ENCODE measurements around the gene PDE7B. TPM values are rescaled to one million over a fixed set of nuclear protein-coding genes. Genes with fewer than 3 reads are reported as not detected.

PDE7B gene
- total and polyA plus RNA-seq, 4 donors = 0.26 to 3.7 (median 1.8) TPM

DNA sequence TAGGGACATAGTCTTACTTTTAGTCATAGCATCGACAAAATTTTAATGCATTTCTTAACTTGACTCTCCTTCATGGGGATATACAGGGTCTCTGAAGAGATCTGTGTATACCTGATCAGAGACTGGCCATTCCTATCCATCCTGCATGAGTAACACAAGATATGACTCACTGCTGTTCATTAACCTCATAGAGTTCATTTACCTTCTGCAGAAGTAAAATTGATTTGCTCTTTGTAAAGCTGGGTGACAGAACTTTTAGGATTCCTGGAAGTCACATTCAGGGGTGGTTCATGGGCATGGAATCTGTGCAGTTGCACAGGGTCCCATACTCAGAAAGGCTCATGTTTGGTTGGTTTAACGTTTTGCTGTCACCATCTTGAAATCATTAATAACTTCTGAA lies 53.2 kb downstream of the PDE7B start:
- Histone ChIP-seq H3K27ac (ENCODE audit: low read depth in 1 of 2, low read length in 1 of 2) (no peak overlapping the region), H3K9ac (ENCODE audit: insufficient read depth in 1 of 2, low read length in 2 of 2) (no peak overlapping the region), H3K27me3 (ENCODE audit: control insufficient read depth in 3 of 3, insufficient read depth in 3 of 3, low read length in 2 of 3) (no peaks in the 10 kb centered on the region), H3K36me3 (ENCODE audit: control insufficient read depth in 4 of 4, insufficient read depth in 4 of 4, low read length in 4 of 4) (no peaks in the 10 kb centered on the region), H3K4me3 (no peak overlapping the region), H3K4me1 (ENCODE audit: control insufficient read depth in 5 of 5, insufficient read depth in 5 of 5, low read length in 5 of 5) (peaks cover 0 to 20% (median 8%) of the 10 kb centered on the region in 5 donors), H3K9me3 (ENCODE audit: control insufficient read depth in 4 of 4, insufficient read depth in 3 of 4, low read length in 3 of 4) (no peaks in the 10 kb centered on the region)
- DNase-seq (no peak), ATAC-seq (ENCODE audit: insufficient read depth, low FRiP score) (no peak)
- WGBS, 2 donors = 78 to 90% methylated on average over 2 of the region's 2 CpGs
- TF ChIP-seq, protein P1, sequence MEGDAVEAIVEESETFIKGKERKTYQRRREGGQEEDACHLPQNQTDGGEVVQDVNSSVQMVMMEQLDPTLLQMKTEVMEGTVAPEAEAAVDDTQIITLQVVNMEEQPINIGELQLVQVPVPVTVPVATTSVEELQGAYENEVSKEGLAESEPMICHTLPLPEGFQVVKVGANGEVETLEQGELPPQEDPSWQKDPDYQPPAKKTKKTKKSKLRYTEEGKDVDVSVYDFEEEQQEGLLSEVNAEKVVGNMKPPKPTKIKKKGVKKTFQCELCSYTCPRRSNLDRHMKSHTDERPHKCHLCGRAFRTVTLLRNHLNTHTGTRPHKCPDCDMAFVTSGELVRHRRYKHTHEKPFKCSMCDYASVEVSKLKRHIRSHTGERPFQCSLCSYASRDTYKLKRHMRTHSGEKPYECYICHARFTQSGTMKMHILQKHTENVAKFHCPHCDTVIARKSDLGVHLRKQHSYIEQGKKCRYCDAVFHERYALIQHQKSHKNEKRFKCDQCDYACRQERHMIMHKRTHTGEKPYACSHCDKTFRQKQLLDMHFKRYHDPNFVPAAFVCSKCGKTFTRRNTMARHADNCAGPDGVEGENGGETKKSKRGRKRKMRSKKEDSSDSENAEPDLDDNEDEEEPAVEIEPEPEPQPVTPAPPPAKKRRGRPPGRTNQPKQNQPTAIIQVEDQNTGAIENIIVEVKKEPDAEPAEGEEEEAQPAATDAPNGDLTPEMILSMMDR (IDR thresholded peaks at IDR 0.05; ENCODE audit: control extremely low read depth, extremely low read depth) = no peak

DNA sequence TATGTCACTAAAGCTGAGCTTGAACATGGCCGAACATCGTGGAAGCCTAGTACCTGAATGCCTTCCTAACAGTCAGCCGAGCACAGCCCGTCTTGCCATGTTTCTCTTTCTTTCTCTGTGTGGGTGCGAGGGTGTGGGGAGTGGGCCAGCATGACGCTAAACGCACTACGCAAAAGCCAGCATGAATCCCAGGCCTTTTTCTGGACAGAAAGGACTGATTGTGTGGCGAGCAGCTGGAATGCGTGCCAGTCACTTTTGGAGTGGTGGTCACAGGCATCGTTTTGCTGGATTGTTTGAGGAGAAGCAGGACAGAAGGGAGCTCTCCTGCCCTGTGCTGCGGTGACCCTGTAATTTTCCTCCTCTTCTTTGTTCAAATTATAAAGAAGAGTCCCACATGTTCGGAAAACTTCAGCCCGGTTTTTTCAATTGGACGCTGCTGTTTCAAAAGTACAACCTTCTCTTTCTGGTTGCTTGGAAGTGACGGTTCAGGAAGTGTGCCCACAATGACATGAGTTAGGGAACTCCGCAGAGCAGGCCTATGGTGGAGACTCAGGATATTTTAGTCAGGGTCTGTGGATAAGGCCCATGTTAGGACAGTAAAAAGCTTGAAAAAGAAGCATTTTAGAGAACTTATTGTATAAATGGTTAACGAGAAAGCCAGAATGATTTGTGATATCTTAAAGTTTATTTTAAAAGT lies 54.3 kb downstream of the PDE7B start:
- ATAC-seq (ENCODE audit: insufficient read depth, low FRiP score) (no peak), DNase-seq (peak in 2 of 3 donors; percentile 20 to 38)
- peaks cover 0 to 20% (median 8%) of the 10 kb centered on the region in 5 donors for H3K4me1 ChIP-seq (ENCODE audit: control insufficient read depth in 5 of 5, insufficient read depth in 5 of 5, low read length in 5 of 5)
- H3K27me3 ChIP-seq (ENCODE audit: control insufficient read depth in 3 of 3, insufficient read depth in 3 of 3, low read length in 2 of 3) = no peaks in the 10 kb centered on the region
- no peak overlapping the region for H3K4me3 ChIP-seq
- H3K36me3 ChIP-seq (ENCODE audit: control insufficient read depth in 4 of 4, insufficient read depth in 4 of 4, low read length in 4 of 4) = no peaks in the 10 kb centered on the region
- no peak overlapping the region for H3K27ac ChIP-seq (ENCODE audit: low read depth in 1 of 2, low read length in 1 of 2)
- TF ChIP-seq, protein P1 (IDR thresholded peaks at IDR 0.05; ENCODE audit: control extremely low read depth, extremely low read depth) = no peak
- 89 to 93% methylated on average over 18 of the region's 18 CpGs for WGBS, 2 donors
- H3K9me3 ChIP-seq (ENCODE audit: control insufficient read depth in 4 of 4, insufficient read depth in 3 of 4, low read length in 3 of 4) = no peaks in the 10 kb centered on the region
- no peak overlapping the region for H3K9ac ChIP-seq (ENCODE audit: insufficient read depth in 1 of 2, low read length in 2 of 2)

DNA sequence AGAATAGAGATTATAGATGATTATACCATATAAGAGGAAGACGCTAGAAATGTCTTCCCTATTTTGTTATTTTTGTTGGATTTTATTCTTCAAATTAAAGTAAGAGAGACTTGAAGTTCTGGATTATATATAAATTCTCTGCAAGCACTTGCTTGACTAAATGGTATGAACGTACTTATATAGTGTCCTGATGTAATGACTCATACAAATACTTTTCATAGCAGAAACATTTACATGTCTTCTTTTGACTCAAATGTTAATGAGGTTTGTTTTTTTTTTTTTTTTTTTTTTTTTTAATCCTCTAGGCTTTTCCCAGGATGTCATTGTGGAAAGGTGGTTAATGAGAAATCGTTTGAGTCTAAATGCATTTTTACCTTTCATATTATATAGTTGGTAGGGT lies 55.0 kb downstream of the PDE7B start:
- no peaks in the 10 kb centered on the region for H3K9me3 ChIP-seq (ENCODE audit: control insufficient read depth in 4 of 4, insufficient read depth in 3 of 4, low read length in 3 of 4)
- no peak overlapping the region for H3K27ac ChIP-seq (ENCODE audit: low read depth in 1 of 2, low read length in 1 of 2)
- TF ChIP-seq, protein P1 (IDR thresholded peaks at IDR 0.05; ENCODE audit: control extremely low read depth, extremely low read depth) = no peak
- peaks cover 0 to 18% (median 6%) of the 10 kb centered on the region in 5 donors for H3K4me1 ChIP-seq (ENCODE audit: control insufficient read depth in 5 of 5, insufficient read depth in 5 of 5, low read length in 5 of 5)
- no peak for DNase-seq
- no peaks in the 10 kb centered on the region for H3K36me3 ChIP-seq (ENCODE audit: control insufficient read depth in 4 of 4, insufficient read depth in 4 of 4, low read length in 4 of 4)
- WGBS, 2 donors = 90 to 92% methylated on average over 3 of the region's 3 CpGs
- H3K27me3 ChIP-seq (ENCODE audit: control insufficient read depth in 3 of 3, insufficient read depth in 3 of 3, low read length in 2 of 3) = no peaks in the 10 kb centered on the region
- no peak overlapping the region for H3K4me3 ChIP-seq
- ATAC-seq (ENCODE audit: insufficient read depth, low FRiP score) = no peak
- no peak overlapping the region for H3K9ac ChIP-seq (ENCODE audit: insufficient read depth in 1 of 2, low read length in 2 of 2)

Measured in lung (tissue), 12 donors.